ENCODE results near the gene ARID5B. TPM values are rescaled to one million over a fixed set of nuclear protein-coding genes. Genes with fewer than 3 reads are reported as not detected.

The ARID5B gene
- total RNA-seq, 1 donor from 2014 or later: 13.7 TPM

DNA sequence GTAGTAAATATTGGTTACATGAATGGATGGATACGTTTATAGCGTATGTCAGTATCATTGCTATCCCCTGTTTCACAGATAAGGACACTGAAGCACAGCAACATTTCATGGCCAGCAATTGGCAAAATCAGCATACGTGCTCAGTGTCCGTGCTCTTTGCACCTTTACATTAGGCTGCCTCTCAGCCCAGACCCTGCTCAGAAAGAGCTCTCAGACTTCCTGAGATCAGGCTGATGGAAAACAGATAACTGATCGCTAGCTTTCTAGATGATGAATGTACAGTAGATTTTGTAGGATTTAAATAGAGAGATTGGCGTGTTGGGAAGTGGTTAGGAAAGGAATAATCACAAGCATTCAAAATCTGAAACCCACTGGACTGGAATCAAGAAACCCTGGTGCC, 106.7 kb downstream of the ARID5B start:
- intact Hi-C loops (cut with micrococcal nuclease): no loop called here
- no peak for DNase-seq
- Histone ChIP-seq H3K4me3 (no peak overlapping the region), H3K27ac (replicated peaks) (no peak overlapping the region), H3K4me1 (peaks cover 43% of the 10 kb centered on the region), H3K9me3 (replicated peaks) (no peaks in the 10 kb centered on the region), H3K27me3 (ENCODE audit: low read depth) (no peaks in the 10 kb centered on the region), H3K36me3 (no peaks in the 10 kb centered on the region)
- TF ChIP-seq, protein P1, sequence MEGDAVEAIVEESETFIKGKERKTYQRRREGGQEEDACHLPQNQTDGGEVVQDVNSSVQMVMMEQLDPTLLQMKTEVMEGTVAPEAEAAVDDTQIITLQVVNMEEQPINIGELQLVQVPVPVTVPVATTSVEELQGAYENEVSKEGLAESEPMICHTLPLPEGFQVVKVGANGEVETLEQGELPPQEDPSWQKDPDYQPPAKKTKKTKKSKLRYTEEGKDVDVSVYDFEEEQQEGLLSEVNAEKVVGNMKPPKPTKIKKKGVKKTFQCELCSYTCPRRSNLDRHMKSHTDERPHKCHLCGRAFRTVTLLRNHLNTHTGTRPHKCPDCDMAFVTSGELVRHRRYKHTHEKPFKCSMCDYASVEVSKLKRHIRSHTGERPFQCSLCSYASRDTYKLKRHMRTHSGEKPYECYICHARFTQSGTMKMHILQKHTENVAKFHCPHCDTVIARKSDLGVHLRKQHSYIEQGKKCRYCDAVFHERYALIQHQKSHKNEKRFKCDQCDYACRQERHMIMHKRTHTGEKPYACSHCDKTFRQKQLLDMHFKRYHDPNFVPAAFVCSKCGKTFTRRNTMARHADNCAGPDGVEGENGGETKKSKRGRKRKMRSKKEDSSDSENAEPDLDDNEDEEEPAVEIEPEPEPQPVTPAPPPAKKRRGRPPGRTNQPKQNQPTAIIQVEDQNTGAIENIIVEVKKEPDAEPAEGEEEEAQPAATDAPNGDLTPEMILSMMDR (IDR thresholded peaks at IDR 0.05; ENCODE audit: borderline replicate concordance): no peak

DNA sequence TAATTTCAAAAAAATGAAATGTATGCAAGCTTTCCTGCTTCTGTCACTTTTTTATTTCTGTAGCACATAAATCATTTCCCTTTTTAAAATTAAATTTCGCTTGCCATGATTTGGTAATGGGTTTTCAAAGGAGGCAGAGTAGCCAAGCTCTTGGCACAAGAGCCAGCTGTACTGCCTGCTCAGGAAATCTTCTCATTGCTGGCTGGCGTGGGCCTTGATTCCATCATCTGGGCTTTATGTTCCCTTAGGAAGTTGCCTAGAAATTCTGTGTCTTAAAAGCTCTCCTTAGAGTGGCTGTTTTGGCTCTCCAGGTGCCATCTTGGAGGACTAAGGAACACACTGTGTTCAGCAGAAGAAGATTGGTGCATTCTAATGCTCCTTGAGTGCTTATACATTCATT, 107.4 kb downstream of the ARID5B start:
- intact Hi-C loops (cut with micrococcal nuclease): no loop called here
- TF ChIP-seq, protein P1 (IDR thresholded peaks at IDR 0.05; ENCODE audit: borderline replicate concordance): no peak

DNA sequence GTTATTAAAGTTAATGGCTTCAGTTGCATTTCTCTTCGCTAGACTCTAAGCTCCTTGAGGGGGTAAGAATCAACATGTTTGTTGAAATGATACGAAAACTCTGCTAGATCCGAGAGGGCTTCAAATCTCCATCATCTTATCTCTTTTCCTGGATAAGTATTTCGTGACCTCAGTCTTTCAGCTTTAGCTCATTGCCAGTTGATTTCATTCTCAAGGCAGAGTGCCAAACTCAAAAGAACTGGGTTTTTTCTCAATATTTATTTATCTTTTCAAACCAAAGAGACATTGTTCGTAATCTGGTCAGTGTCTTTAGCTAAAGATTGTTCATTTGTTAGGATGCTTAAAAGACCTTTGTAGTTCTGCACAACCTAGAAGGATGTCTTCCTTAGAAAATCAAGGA, 108.9 kb downstream of the ARID5B start:
- TF ChIP-seq, protein P1 (IDR thresholded peaks at IDR 0.05; ENCODE audit: borderline replicate concordance): no peak
- DNase-seq: no peak
- intact Hi-C loops (cut with micrococcal nuclease): no loop called here
- Histone ChIP-seq H3K4me3 (no peak overlapping the region), H3K36me3 (no peaks in the 10 kb centered on the region), H3K9me3 (replicated peaks) (no peaks in the 10 kb centered on the region), H3K27ac (replicated peaks) (no peak overlapping the region), H3K4me1 (peaks cover 24% of the 10 kb centered on the region), H3K27me3 (ENCODE audit: low read depth) (no peaks in the 10 kb centered on the region)

More for the DNA sequence above, 107.4 kb downstream of the ARID5B start:
- H3K9me3 ChIP-seq (replicated peaks): no peaks in the 10 kb centered on the region
- no peaks in the 10 kb centered on the region for H3K27me3 ChIP-seq (ENCODE audit: low read depth)
- peaks cover 38% of the 10 kb centered on the region for H3K4me1 ChIP-seq
- DNase-seq: no peak
- no peaks in the 10 kb centered on the region for H3K36me3 ChIP-seq
- no peak overlapping the region for H3K27ac ChIP-seq (replicated peaks)
- no peak overlapping the region for H3K4me3 ChIP-seq

DNA sequence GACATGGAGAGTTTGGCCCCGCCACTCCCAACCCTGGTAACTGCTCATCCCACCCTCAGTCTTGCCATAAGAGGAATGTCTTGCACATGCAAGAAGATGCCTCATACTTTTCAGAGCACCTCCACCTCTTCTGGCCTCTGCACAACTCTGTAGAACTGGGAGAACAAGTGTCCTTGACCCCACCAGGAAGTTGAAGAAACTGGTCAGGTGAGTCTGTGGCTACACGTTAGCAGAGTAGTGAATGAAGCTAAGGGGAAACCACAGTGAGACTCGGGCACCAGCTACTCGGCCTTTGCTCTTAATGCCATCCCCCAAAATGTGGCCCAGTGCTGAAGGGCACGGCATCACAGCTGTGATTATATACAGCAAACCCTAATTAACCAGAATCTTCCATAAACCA, 110.1 kb downstream of the ARID5B start:
- intact Hi-C loops (cut with micrococcal nuclease): no loop called here
- no peaks in the 10 kb centered on the region for H3K36me3 ChIP-seq
- TF ChIP-seq, protein P1 (IDR thresholded peaks at IDR 0.05; ENCODE audit: borderline replicate concordance): no peak
- H3K27me3 ChIP-seq (ENCODE audit: low read depth): no peaks in the 10 kb centered on the region
- no peak for DNase-seq
- no peaks in the 10 kb centered on the region for H3K9me3 ChIP-seq (replicated peaks)
- peaks cover 21% of the 10 kb centered on the region for H3K4me1 ChIP-seq
- no peak overlapping the region for H3K4me3 ChIP-seq
- no peak overlapping the region for H3K27ac ChIP-seq (replicated peaks)

DNA sequence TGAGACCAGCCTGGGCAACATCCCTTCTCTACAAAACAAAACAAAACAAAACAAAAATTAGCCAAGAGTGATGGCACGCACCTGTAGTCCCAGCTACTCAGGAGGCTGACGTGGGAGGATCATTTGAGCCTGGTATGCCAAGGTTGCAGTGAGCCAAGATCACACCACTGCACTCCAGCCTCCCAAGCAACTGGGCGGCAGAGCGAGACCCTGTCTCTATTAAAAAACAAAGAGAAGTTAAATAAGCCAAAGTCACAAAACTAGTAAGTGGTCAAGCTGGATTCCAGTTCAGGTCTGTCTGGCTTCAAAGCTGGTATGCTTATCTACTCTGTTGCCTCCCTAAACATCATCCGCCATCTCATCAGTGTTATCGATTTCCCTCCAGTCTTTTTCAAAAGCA, 110.8 kb downstream of the ARID5B start:
- no peak overlapping the region for H3K27ac ChIP-seq (replicated peaks)
- no peak overlapping the region for H3K4me3 ChIP-seq
- peaks cover 28% of the 10 kb centered on the region for H3K4me1 ChIP-seq
- TF ChIP-seq, protein P1 (IDR thresholded peaks at IDR 0.05; ENCODE audit: borderline replicate concordance): no peak
- intact Hi-C loops (cut with micrococcal nuclease): no loop called here
- no peaks in the 10 kb centered on the region for H3K9me3 ChIP-seq (replicated peaks)
- no peak for DNase-seq
- no peaks in the 10 kb centered on the region for H3K27me3 ChIP-seq (ENCODE audit: low read depth)
- no peaks in the 10 kb centered on the region for H3K36me3 ChIP-seq

DNA sequence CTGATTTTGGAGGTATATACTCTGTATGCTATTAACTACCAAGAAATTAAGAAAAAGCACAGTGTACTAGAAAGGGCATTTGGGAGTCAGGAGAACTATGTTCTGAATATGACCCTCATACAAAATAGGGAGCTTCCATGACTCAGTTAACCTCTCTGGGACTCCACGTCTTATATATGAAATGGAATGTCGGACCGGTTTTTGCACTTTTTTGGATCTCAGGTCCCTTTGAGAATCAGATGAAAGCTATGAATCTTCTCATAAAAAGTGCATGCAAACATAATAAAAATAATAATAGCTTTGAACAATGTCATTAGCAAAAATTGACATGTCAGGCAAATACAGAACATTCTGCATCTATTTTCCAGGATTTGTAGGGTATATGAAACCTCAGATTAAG, 113.0 kb downstream of the ARID5B start:
- intact Hi-C loops (cut with micrococcal nuclease): no loop called here
- Histone ChIP-seq H3K9me3 (replicated peaks) (no peaks in the 10 kb centered on the region), H3K4me3 (no peak overlapping the region), H3K27me3 (ENCODE audit: low read depth) (no peaks in the 10 kb centered on the region), H3K27ac (replicated peaks) (no peak overlapping the region), H3K36me3 (no peaks in the 10 kb centered on the region), H3K4me1 (peaks cover 40% of the 10 kb centered on the region)
- TF ChIP-seq, protein P1 (IDR thresholded peaks at IDR 0.05; ENCODE audit: borderline replicate concordance): no peak
- DNase-seq: no peak

Measured in left ventricle myocardium inferior (tissue), 1 donor.